H9 (cell line): ENCODE measurements around the gene LYSMD2. TPM values are rescaled to one million over a fixed set of nuclear protein-coding genes. Genes with fewer than 3 reads are reported as not detected.

Source experiments
- DNase-seq: peaks from one replicate; pipeline ENCODE4 v3.0.0-alpha.2; 2017
- H2AFZ ChIP-seq: one replicate; pipeline ENCODE4 v1.6.1; 2013; ENCODE audit warnings: mild to moderate bottlenecking, low read length, control low read depth, moderate library complexity
- H2AK5ac ChIP-seq: 2 replicates; pipeline ENCODE4 v1.6.1; 2013; ENCODE audit warnings: low read length, control low read depth, mixed read lengths; ENCODE audit not compliant: insufficient read length
- H2BK120ac ChIP-seq: one replicate; pipeline ENCODE4 v1.6.1; 2013; ENCODE audit warnings: low read depth, mild to moderate bottlenecking, low read length, control low read depth, inconsistent platforms; ENCODE audit not compliant: poor library complexity, severe bottlenecking
- H2BK12ac ChIP-seq: 2 replicates; pipeline ENCODE4 v1.6.1; 2013; ENCODE audit warnings: low read length, control low read depth, mixed read lengths, low read depth; ENCODE audit not compliant: insufficient read length
- H2BK15ac ChIP-seq: 2 replicates; pipeline ENCODE4 v1.6.1; 2013; ENCODE audit warnings: low read depth, low read length, control low read depth
- H2BK20ac ChIP-seq: one replicate; pipeline ENCODE4 v1.6.1; 2013; ENCODE audit warnings: low read depth, mild to moderate bottlenecking, low read length, control low read depth, inconsistent platforms; ENCODE audit not compliant: poor library complexity, severe bottlenecking
- H2BK5ac ChIP-seq: 2 replicates; pipeline ENCODE4 v1.6.1; 2013; ENCODE audit warnings: low read length, control low read depth, mixed read lengths; ENCODE audit not compliant: insufficient read length
- H3K14ac ChIP-seq: 2 replicates; pipeline ENCODE4 v1.6.1; 2013; ENCODE audit warnings: low read length, control low read depth; ENCODE audit not compliant: insufficient read depth
- H3K18ac ChIP-seq: 2 replicates; pipeline ENCODE4 v1.6.1; 2013; ENCODE audit warnings: low read depth, mild to moderate bottlenecking, mixed read lengths, low read length, control low read depth; ENCODE audit not compliant: insufficient read length
- H3K23ac ChIP-seq: 2 replicates; pipeline ENCODE4 v1.6.1; 2013; ENCODE audit warnings: low read length, control low read depth, mixed read lengths, low read depth; ENCODE audit not compliant: insufficient read length
- H3K23me2 ChIP-seq: 2 replicates; pipeline ENCODE4 v1.6.1; 2013; ENCODE audit warnings: low read depth, mild to moderate bottlenecking, mixed read lengths, low read length, control low read depth; ENCODE audit not compliant: insufficient read length, poor library complexity, severe bottlenecking
- H3K27ac ChIP-seq: 2 replicates; pipeline ENCODE4 v1.5.1; 2013; ENCODE audit warnings: low read length, control low read depth, mixed read lengths, low read depth; ENCODE audit not compliant: insufficient read length
- H3K27me3 ChIP-seq: 2 replicates; pipeline ENCODE4 v1.6.1; 2013; ENCODE audit warnings: low read length, control low read depth, inconsistent platforms; ENCODE audit not compliant: insufficient read depth
- H3K4ac ChIP-seq: 2 replicates; pipeline ENCODE4 v1.6.1; 2013; ENCODE audit warnings: low read depth, mild to moderate bottlenecking, control low read depth, inconsistent platforms, low read length, moderate library complexity
- H3K4me1 ChIP-seq: 2 replicates; pipeline ENCODE4 v1.6.1; 2013; ENCODE audit warnings: low read length, control low read depth, inconsistent platforms; ENCODE audit not compliant: insufficient read depth
- H3K4me2 ChIP-seq: 2 replicates; pipeline ENCODE4 v1.6.1; 2013; ENCODE audit warnings: low read length, control low read depth, mixed read lengths; ENCODE audit not compliant: insufficient read length, insufficient read depth
- H3K56ac ChIP-seq: 2 replicates; pipeline ENCODE4 v1.6.1; 2013; ENCODE audit warnings: low read depth, mild to moderate bottlenecking, mixed read lengths, low read length, control low read depth; ENCODE audit not compliant: insufficient read length
- H3K79me1 ChIP-seq: 2 replicates; pipeline ENCODE4 v1.6.1; 2013; ENCODE audit warnings: low read depth, mild to moderate bottlenecking, moderate library complexity, low read length, control low read depth, inconsistent platforms; ENCODE audit not compliant: insufficient read depth, poor library complexity, severe bottlenecking
- H3K79me2 ChIP-seq: 2 replicates; pipeline ENCODE4 v1.6.1; 2013; ENCODE audit warnings: low read length, control low read depth, inconsistent platforms; ENCODE audit not compliant: insufficient read depth
- H3K9ac ChIP-seq: 2 replicates; pipeline ENCODE4 v1.6.1; 2013; ENCODE audit warnings: low read length, control low read depth, mixed read lengths; ENCODE audit not compliant: insufficient read length; ENCODE audit errors: extremely low read depth
- H3K9me3 ChIP-seq: one replicate; pipeline ENCODE4 v1.6.1; 2013; ENCODE audit warnings: low read depth, low read length, inconsistent platforms; ENCODE audit not compliant: control insufficient read depth
- H3T11ph ChIP-seq: one replicate; pipeline ENCODE4 v1.6.1; 2013; ENCODE audit warnings: mild to moderate bottlenecking, low read length, control low read depth, inconsistent platforms
- H4K20me1 ChIP-seq: one replicate; pipeline ENCODE4 v1.6.1; 2013; ENCODE audit not compliant: control insufficient read depth, insufficient read length, insufficient read depth
- H4K5ac ChIP-seq: 2 replicates; pipeline ENCODE4 v1.6.1; 2013; ENCODE audit warnings: low read depth, mild to moderate bottlenecking, mixed read lengths, low read length, control low read depth; ENCODE audit not compliant: insufficient read length
- H4K8ac ChIP-seq: replicated peaks from 2 replicates; pipeline ENCODE4 v1.6.1; 2013; ENCODE audit warnings: low read length, control low read depth, mixed read lengths, low read depth; ENCODE audit not compliant: insufficient read length
- H4K91ac ChIP-seq: 2 replicates; pipeline ENCODE4 v1.6.1; 2013; ENCODE audit warnings: low read depth, mild to moderate bottlenecking, moderate library complexity, mixed read lengths, low read length, control low read depth; ENCODE audit not compliant: insufficient read length
- H3K27ac Mint-ChIP-seq, 3 experiments: 2 replicates in 2 of 3; 3 replicates in 1 of 3; pipeline ENCODE4 v1.8.0; 2020 to 2021; ENCODE audit warnings: mixed read lengths in 3 of 3, mild to moderate bottlenecking in 1 of 3, moderate library complexity in 1 of 3
- H3K27me3 Mint-ChIP-seq: 2 replicates; pipeline ENCODE4 v1.8.0; 2021; ENCODE audit warnings: low read depth, mild to moderate bottlenecking, moderate library complexity, mixed read lengths
- H3K36me3 Mint-ChIP-seq, 3 experiments: 2 replicates in 2 of 3; 3 replicates in 1 of 3; pipeline ENCODE4 v1.8.0; 2020 to 2021; ENCODE audit warnings: low read depth in 3 of 3, mixed read lengths in 3 of 3; ENCODE audit not compliant: insufficient read depth in 1 of 3
- H3K4me1 Mint-ChIP-seq, 2 experiments: 2 replicates each; pipeline ENCODE4 v1.8.0; 2020; ENCODE audit warnings: mixed read lengths in 2 of 2
- H3K4me3 Mint-ChIP-seq, 2 experiments: 2 replicates in 1 of 2; 3 replicates in 1 of 2; pipeline ENCODE4 v1.8.0; 2020 to 2021; ENCODE audit warnings: mild to moderate bottlenecking in 2 of 2, mixed read lengths in 2 of 2, moderate library complexity in 1 of 2
- H3K9me3 Mint-ChIP-seq, 2 experiments: 2 replicates in 1 of 2; 3 replicates in 1 of 2; pipeline ENCODE4 v1.8.0; 2020; ENCODE audit warnings: mild to moderate bottlenecking in 2 of 2, mixed read lengths in 2 of 2, moderate library complexity in 1 of 2
- CTCF ChIP-seq: fragments of 200-600 bp; sonication (generic); conservative IDR thresholded peaks from 3 replicates; pipeline ENCODE4 v1.8.0; 2021; ENCODE audit warnings: antibody characterized with exemption, mild to moderate bottlenecking
- WGBS: extraction: QIAGEN DNeasy Blood & Tissue Kit; methylation state at CpG from one replicate; pipeline ENCODE4 v1.1.7; 2013; ENCODE audit warnings: missing lambda C conversion rate, low lambda C conversion rate, mixed read lengths; ENCODE audit not compliant: insufficient read length; ENCODE audit errors: extremely low coverage; 5-methylcytosine and 5-hydroxymethylcytosine counted together
- total RNA-seq: library from RNA; stranded (reverse); gene quantifications from 2 replicates; pipeline ENCODE4 v1.2.1, GENCODE V29; 2021

Gene LYSMD2
- total RNA-seq, 1 experiment from 2014 or later = 3.9 TPM

- DNase-seq = no peak
- Histone ChIP-seq H2BK5ac (no peak overlapping the region), H3T11ph (no peak overlapping the region), H3K27ac (no peak overlapping the region), H3K23me2 (no peaks in the 10 kb centered on the region), H2BK12ac (no peak overlapping the region), H2AK5ac (no peak overlapping the region), H3K18ac (no peak overlapping the region), H2BK120ac (no peak overlapping the region), H3K4me1 (peaks cover 7% of the 10 kb centered on the region; the same call in 1 of the 2 replicates), H3K9ac (no peak overlapping the region), H3K79me1 (no peaks in the 10 kb centered on the region), H3K56ac (no peak overlapping the region), H3K4ac (no peak overlapping the region), H3K79me2 (no peaks in the 10 kb centered on the region), H2BK15ac (no peak overlapping the region), H4K5ac (no peak overlapping the region), H4K20me1 (no peaks in the 10 kb centered on the region), H2AFZ (no peak overlapping the region), H3K14ac (no peak overlapping the region; the same call in 1 of the 2 replicates), H3K4me2 (no peak overlapping the region), H3K23ac (no peak overlapping the region), H4K8ac (no peak overlapping the region), H3K9me3 (no peaks in the 10 kb centered on the region), H4K91ac (no peak overlapping the region), H2BK20ac (no peak overlapping the region), H3K27me3 (no peaks in the 10 kb centered on the region)
- WGBS = no CpG with 5 or more reads among the region's 4 CpGs
- H3K9me3 Mint-ChIP-seq = no peaks in the 10 kb centered on the region; a peak in 1 of 5 replicates
- no peaks in the 10 kb centered on the region for H3K36me3 Mint-ChIP-seq
- no peak overlapping the region for H3K4me3 Mint-ChIP-seq
- no peak overlapping the region for H3K27ac Mint-ChIP-seq
- H3K27me3 Mint-ChIP-seq = peaks cover 5% of the 10 kb centered on the region; the same call in 1 of the 2 replicates
- H3K4me1 Mint-ChIP-seq = peaks cover 36% of the 10 kb centered on the region in 2 experiments
- TF ChIP-seq CTCF = no peak
Measured at GRCh38 chr15:51727141-51727897, 10.1 kb downstream of the LYSMD2 start.
